NCI-H748 treated with DMSO at 0.1 percent for 48 hours (cell line): ENCODE data around the gene KIAA0232.

Source experiments
- DNase-seq: peaks from one replicate; lab custom pipeline; 2025; lab: John Stamatoyannopoulos, UW

KIAA0232 gene, protein sequence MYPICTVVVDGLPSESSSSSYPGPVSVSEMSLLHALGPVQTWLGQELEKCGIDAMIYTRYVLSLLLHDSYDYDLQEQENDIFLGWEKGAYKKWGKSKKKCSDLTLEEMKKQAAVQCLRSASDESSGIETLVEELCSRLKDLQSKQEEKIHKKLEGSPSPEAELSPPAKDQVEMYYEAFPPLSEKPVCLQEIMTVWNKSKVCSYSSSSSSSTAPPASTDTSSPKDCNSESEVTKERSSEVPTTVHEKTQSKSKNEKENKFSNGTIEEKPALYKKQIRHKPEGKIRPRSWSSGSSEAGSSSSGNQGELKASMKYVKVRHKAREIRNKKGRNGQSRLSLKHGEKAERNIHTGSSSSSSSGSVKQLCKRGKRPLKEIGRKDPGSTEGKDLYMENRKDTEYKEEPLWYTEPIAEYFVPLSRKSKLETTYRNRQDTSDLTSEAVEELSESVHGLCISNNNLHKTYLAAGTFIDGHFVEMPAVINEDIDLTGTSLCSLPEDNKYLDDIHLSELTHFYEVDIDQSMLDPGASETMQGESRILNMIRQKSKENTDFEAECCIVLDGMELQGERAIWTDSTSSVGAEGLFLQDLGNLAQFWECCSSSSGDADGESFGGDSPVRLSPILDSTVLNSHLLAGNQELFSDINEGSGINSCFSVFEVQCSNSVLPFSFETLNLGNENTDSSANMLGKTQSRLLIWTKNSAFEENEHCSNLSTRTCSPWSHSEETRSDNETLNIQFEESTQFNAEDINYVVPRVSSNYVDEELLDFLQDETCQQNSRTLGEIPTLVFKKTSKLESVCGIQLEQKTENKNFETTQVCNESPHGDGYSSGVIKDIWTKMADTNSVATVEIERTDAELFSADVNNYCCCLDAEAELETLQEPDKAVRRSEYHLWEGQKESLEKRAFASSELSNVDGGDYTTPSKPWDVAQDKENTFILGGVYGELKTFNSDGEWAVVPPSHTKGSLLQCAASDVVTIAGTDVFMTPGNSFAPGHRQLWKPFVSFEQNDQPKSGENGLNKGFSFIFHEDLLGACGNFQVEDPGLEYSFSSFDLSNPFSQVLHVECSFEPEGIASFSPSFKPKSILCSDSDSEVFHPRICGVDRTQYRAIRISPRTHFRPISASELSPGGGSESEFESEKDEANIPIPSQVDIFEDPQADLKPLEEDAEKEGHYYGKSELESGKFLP (N-terminal part only)

GRCh38 chr4:6782147-6782845 is at the start of gene KIAA0232:
TSS of gene KIAA0232 (plus strand) at chr4:6782727. CDS start at chr4:6824454, 41,727 bp downstream.
- DNase-seq, result peak; percentile 52

DNA sequence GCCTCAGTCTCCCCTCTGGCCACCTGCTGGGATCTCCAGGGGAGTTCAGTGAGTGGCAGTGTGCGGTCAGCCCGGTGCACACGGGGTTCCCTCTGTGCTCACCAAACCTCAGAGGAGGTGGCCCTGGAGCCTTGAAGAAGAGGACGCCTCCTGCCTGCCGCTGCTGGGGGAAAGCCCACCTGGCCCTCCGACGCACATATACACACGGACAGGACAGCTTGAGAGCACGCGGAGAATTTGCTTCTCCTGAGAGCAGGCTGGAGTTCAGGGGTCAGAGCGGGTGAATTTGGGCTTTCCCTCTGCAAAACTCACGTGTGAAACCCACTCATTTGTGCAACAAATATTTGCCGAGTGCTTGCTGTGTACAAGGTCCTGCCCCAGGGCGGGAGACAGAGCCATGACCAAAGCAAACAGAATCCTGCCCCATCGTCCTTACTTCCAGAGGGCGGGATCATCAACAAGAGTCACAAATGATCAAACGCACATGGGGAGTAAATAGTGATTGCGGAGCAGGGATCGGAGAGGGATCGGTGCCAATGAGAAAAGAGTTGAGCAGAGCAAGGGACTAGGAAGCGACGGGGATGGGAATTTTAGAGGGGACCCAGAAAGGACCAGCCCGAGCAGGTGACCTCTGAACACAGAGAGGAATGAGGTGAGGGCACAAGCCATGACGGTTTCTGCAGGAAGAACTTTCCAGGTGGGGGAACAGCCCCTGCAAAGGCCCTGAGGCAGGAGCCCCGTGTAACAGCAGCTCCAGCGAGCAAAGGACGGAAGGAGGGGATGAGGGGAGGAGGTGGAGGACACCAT is 49.0 kb upstream of the KIAA0232 start:
- no peak for DNase-seq

DNA sequence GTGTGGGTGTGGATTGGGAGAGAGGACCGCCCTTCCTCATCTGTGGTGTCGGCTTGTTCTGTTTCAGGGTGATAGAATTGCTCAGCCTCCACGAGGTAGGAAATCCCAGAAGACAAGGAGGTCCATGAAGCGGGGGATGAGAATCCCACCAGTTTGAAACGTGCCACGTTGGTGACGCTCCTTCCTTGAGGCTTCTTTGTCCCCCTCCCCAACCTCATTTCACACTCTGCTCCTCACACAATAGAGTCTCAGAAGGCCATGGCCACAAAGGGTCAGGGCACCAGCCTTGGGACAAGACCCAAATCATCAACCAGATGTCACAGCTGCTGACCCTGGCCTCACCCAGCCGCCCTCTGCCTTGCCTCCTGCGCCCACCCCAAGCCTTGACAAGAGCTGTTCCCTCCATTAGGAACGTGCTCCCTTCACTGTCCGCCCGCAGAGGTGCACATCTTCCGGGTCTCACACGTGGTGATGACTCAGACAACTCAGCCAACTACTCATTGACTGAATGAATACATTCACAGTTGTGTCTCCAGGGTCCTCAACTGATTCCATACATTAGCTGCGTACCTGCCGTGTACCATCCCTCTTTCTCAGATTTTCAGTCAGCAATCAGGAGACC is 48.3 kb upstream of the KIAA0232 start:
- DNase-seq, result no peak

- no peak for DNase-seq
These were observed 42.6 kb upstream of the KIAA0232 start for GRCh38 chr4:6739920-6740319.

GRCh38 chr4:6740347-6740746 is 42.2 kb upstream of the KIAA0232 start:
- DNase-seq, result no peak

DNA sequence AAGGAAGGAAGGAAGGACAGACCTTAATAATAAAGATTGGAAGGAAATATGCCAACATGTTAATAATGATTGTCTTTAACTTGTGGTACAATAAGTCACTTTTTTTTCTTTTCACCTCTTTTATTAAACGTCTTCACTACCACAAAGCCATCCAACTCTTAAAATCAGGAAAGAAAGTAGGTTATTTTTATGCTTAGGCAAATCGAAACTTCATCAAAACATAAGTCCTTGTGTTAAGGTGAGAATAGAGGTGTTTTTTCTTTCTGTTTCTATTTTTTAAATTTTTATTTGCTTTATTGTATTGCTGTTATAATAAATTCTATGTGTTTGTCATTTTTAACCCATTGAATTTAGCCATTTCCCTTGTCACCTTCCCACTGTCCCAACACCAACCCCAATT is 40.0 kb upstream of the KIAA0232 start:
- DNase-seq, result no peak

DNA sequence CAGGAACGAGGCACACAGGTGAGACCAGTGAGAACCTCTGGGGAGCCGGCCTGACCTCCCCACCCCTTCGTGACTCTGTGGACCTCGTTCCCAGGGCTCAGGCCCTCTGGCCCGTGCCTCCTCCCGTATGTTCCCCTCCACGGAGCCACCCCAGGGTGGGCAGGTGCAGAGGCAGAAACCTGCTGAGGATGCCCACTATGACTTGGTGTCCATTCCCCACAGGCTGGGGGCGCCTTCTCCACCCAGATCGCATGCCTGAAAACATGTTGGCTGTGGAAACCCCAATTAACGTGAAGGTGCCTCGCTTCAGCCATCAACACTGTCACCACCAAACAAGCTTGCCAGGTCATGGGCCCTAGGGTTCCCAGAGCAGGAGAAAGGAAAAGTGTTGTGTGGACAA is 39.5 kb upstream of the KIAA0232 start:
- no peak for DNase-seq

DNA sequence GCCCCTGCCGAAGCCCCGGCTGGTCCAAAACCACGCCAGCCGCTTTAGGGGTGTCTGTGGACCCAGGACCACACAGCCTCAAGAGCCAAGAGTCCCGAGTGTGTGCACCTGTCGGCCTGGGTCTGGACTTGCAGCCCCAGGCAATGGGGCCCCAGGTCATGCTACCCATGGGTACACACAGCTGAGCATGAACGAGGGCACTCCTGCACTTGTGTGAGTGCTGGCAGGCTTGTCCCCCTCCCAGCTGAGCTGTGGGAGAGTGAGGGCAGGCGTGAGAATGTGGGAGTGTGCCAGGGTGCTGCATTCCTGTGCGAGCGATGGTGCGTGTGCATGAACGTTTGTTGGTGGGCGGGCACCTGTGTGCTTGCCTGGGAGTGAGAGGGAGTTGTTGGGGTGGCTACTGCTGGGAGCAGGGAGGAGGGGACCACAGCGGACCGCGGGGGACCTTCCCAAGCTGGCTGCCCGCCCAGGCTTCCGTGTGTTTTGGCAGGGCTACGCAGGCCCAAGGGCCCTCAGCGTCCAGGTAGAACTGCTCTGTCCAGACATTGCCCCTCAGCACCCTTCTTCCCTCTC is 35.7 kb upstream of the KIAA0232 start:
- DNase-seq, result no peak

DNA sequence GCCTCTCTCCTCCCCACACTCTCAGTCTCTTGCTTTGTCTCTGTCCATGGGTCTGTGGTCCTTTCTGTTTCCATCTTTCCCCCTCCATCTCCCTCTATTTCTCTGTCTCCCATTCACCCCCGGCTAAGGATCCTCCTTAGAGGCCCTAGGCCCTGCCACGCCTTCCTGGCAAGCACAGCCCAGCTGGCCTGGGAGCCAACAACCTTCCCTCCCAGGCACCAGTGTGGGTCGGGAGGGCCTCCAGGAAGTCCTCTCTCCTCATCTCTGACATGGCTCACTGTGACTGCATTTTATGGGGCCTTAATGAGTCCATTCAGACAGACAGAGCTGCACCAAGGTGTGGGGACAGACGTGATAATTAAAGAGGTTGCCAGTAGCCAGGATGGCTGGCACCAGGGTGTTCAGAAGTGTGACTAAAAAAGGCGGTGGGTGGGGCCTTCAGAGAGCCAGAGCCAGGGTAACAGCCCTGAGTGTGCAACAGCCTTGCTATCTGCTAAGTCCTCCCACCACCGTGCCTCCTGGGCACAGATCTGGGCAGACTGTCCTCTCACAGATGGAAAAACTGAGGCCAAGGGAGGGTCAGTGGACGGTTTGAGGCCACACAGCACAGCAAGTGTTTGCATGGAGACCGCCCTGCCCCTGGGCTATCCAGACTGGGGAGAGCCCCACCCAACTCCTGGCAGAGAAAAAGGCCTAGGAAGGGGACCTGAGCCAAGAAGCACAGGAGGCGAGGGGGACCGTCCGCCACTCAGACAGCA is 35.1 kb upstream of the KIAA0232 start:
- DNase-seq, result no peak

GRCh38 chr4:6748286-6748685 is 34.2 kb upstream of the KIAA0232 start:
- DNase-seq, result no peak

- DNase-seq, result no peak
These were observed 33.0 kb upstream of the KIAA0232 start for GRCh38 chr4:6749340-6750171.

DNA sequence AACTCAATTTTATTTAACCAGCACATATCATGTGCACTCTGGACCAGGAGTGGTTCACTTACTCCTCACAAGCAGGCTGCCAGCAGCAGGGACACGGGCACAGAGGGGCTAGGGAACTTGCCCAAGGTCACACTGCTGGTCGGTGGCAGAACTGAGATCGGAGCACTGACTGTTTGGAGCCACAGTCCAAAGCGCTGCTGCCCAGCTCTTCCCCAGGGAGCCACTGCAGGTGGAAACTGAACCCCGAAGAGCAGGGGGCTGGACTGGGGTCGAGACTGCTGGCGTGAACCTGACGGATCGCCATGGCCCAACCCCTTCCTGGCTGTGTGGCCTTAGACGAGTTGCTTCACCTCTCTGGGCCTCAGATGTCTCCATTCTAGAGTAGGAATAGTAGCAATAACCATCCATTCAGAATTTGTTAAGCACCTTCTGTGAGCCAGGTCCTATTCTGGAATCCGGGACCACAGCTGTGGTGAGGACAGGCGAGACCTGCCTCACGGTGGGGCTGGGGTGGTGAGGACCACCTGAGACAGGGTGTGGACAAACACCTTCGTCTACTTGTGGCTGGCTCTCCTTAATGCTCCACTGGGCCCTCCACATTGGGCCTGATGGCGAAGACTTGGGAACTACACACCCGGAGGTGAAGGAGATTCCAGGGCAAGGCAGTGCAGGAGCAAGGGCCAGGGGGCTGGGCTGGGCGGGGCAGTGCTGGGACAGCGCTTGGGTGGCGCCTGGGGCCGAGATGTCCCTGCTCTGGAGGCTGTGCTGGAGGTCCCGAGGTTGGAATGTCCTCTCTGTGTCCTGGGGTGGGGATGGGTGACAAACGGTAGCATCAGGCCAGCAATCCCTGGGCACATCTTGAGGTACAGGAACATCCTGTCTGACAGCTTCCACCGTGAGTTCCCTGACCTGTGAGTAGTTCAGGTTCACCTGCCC is 32.0 kb upstream of the KIAA0232 start:
- no peak for DNase-seq

- no peak for DNase-seq
These were observed 30.7 kb upstream of the KIAA0232 start for GRCh38 chr4:6751611-6752485.

DNA sequence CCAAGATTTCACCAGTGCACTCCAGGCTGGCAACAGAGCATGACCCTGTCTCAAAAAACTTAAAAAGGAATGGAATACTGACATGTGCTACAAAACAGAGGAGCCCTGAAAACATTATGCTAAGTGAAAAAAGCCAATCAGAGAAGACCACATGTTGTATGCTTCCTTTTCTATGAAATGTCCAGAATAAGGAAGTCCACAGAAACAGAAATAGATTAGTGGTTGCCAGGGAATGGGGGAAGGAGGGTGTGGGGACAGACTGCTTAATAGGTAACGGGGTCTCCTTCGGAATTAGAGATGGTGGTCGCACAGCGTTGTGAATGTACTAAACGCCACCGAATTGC is 30.1 kb upstream of the KIAA0232 start:
- no peak for DNase-seq

DNA sequence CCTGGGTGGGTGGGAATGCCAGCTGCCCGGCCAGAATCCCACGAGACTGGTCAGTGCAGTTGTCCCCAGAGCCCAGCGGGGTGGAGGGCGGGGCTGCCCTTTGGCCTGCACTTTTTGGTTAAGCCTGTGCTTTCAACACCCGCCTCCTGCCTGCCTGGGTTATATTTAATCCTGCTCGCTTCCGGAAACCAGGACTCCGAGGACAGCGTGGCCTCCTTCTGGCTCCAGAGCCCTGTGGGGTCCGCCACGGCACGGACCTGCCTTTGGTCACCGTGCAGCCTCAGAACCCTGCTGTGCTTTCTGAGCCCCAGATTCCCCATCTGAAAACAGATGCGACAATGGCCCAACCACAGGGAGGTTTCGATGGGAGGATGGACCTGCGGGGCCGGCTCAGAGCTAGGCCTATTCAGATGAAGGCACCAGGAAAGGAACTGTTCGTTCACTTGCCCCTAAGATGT is 29.4 kb upstream of the KIAA0232 start:
- no peak for DNase-seq

- DNase-seq, result no peak
These were observed 28.6 kb upstream of the KIAA0232 start for GRCh38 chr4:6753891-6754290.
